ENCODE results near the gene ODAPH.

DNA sequence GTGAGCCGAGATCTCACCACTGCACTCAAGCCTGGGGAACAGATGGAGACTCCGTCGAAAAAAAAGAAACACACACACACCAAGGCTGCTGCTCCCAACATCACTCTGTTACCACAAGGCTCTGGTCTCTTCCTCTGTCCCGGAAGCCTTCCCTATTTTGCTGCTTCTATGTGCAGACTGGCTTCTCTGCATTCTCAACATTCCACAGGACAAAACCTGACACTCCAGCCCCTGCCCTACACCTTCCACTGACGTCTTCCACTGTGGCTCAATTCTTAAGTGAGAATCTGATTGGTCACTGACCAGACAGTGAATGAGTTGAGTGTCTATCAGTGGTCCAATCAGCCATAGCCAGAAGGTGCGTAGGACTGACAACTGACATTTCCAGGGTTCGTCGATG, 5.9 kb downstream of the ODAPH start:
- TF ChIP-seq, protein P1, sequence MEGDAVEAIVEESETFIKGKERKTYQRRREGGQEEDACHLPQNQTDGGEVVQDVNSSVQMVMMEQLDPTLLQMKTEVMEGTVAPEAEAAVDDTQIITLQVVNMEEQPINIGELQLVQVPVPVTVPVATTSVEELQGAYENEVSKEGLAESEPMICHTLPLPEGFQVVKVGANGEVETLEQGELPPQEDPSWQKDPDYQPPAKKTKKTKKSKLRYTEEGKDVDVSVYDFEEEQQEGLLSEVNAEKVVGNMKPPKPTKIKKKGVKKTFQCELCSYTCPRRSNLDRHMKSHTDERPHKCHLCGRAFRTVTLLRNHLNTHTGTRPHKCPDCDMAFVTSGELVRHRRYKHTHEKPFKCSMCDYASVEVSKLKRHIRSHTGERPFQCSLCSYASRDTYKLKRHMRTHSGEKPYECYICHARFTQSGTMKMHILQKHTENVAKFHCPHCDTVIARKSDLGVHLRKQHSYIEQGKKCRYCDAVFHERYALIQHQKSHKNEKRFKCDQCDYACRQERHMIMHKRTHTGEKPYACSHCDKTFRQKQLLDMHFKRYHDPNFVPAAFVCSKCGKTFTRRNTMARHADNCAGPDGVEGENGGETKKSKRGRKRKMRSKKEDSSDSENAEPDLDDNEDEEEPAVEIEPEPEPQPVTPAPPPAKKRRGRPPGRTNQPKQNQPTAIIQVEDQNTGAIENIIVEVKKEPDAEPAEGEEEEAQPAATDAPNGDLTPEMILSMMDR (IDR thresholded peaks at IDR 0.05; ENCODE audit: low read length): no peak
- no peak for TF ChIP-seq EZH2 (optimal IDR thresholded peaks at IDR 0.05; ENCODE audit: low read depth, low read length)
